GM13976 (cell line): ENCODE data around the gene ACAA1.

Experiments used
- DNase-seq: peaks from one replicate; pipeline ENCODE4 v3.0.0; 2012; ENCODE audit warnings: low spot score
- CTCF ChIP-seq: IDR thresholded peaks from 2 replicates; pipeline ENCODE4 v1.5.1; 2012; ENCODE audit warnings: borderline replicate concordance, mild to moderate bottlenecking; ENCODE audit not compliant: insufficient read depth; ENCODE audit errors: extremely low read depth, missing control alignments, control extremely low read depth
- in situ Hi-C: fragments of 300-500 bp; cut with MboI; formaldehyde crosslinking; loops from one replicate; pipeline ENCODE4 v1.12.0; 2022; ENCODE audit warnings: low sequenced_read_pairs, mixed read lengths, inconsistent platforms; ENCODE audit not compliant: unreplicated experiment

The ACAA1 gene

GRCh38 chr3:38168151-38169026 lies 31.5 kb upstream of the ACAA1 start:
- in situ Hi-C loops: no loop called here
- DNase-seq: no peak
- no peak for TF ChIP-seq CTCF

GRCh38 chr3:38167591-38167990 lies 30.7 kb upstream of the ACAA1 start:
- in situ Hi-C loops: no loop called here
- no peak for TF ChIP-seq CTCF
- DNase-seq: no peak

- DNase-seq: peak; percentile 68
- in situ Hi-C loops: no loop called here
- no peak for TF ChIP-seq CTCF
Measured at GRCh38 chr3:38165722-38166387, 28.9 kb upstream of the ACAA1 start.

DNA sequence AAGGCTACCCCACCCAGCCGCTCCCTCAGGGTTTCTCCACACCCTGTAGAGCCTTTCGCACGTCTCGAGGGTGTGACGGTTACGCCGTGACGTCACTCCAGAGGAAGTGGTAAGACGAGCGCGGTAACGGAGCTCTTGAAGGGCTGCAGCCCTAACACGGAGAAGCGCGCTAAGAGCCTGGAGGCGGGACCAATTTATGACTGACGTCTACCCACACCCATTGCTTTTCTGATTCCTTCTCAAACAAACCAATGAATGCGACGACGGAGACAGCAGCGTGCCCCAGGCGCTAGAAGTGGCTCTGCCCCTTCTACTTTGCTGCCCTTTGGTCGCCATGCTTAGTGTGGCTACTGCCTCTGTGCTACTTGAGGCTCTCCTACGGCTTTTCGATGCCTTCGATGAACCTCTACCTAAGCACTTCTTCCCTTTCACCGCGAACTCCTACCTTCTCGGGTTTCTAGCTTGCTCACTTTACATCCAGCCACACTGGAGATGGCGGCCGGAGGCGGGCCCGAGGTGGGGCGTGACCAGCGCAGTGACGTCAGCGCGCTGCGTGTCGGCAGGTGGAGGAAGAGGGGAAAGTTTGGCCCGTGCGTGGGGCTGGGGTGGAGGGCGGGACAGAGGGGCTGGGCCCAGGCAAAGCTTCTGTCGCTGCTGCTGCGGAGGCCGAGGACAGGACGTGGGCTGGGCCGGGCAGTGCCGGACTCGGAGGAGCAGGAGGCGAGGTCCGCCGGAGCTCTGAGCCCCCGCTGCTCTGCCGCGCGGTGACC lies 28.2 kb upstream of the ACAA1 start, which contains the start of gene OXSR1:
Gene OXSR1 (plus strand): TSS at position 586 of the 770 bp plus-strand sequence. CDS start 340 bp downstream, outside the sequence.
- no peak for TF ChIP-seq CTCF
- in situ Hi-C loops: no loop called here
- peak; percentile 94 for DNase-seq

- in situ Hi-C loops: no loop called here
- TF ChIP-seq CTCF: no peak
- DNase-seq: no peak
Measured at GRCh38 chr3:38164643-38164951, 27.7 kb upstream of the ACAA1 start.

GRCh38 chr3:38163841-38164642 lies 27.1 kb upstream of the ACAA1 start:
- in situ Hi-C loops: no loop called here
- no peak for DNase-seq
- TF ChIP-seq CTCF: no peak
